Endothelial cell of umbilical vein (primary cell): ENCODE data around the gene VSIR. TPM values are rescaled to one million over a fixed set of nuclear protein-coding genes. Genes with fewer than 3 reads are reported as not detected.

Experiments used
- BruUV-seq: library from RNA; stranded (reverse); fragments of 400-500 nt; replicated peaks from 2 replicates; lab custom pipeline; 2021; lab: Mats Ljungman, UMichigan
- CTCF ChIA-PET: fragments of 300-600, 350-600 bp; sonication (Branson Sonifier 250); formaldehyde crosslinking; loops from one replicate; lab custom pipeline; 2021; ENCODE audit warnings: antibody characterized with exemption, inconsistent platforms; lab: Charles Lee
- POLR2A ChIA-PET: fragments of 300-600, 350-600 bp; sonication (Branson Sonifier 250); formaldehyde crosslinking; loops from one replicate; lab custom pipeline; 2021; ENCODE audit warnings: antibody characterized with exemption, inconsistent platforms; lab: Charles Lee
- DNase-seq: peaks from one replicate; pipeline ENCODE4 v3.0.0-alpha.2; 2011; ENCODE audit warnings: low read depth, low spot score
- FAIRE-seq: peaks from 2 replicates; lab custom pipeline; 2011; peaks lifted over from hg19 to GRCh38; lab: Jason Lieb, UNC
- H2AFZ ChIP-seq: 2 replicates; pipeline ENCODE4 v1.6.0; 2012; ENCODE audit warnings: low read depth, low read length, control low read depth, inconsistent platforms
- H3K27ac ChIP-seq: 2 replicates; pipeline ENCODE4 v1.5.1; 2011; ENCODE audit warnings: low read depth, mild to moderate bottlenecking, control low read depth, low read length, moderate library complexity; ENCODE audit not compliant: insufficient read depth
- H3K27me3 ChIP-seq, 2 experiments: 2 replicates each; pipeline versions ENCODE4 v1.6.0 to v1.6.1; 2011; ENCODE audit warnings: low read length in 2 of 2, mixed read lengths in 1 of 2; ENCODE audit not compliant: control insufficient read depth in 2 of 2, insufficient read depth in 2 of 2
- H3K36me3 ChIP-seq, 2 experiments: 2 replicates in 1 of 2; 3 replicates in 1 of 2; pipeline ENCODE4 v1.5.1; 2011; ENCODE audit warnings: low read length in 2 of 2, mild to moderate bottlenecking in 1 of 2, moderate library complexity in 1 of 2; ENCODE audit not compliant: control insufficient read depth in 2 of 2, insufficient read depth in 2 of 2; ENCODE audit errors: extremely low read depth in 1 of 2
- H3K4me1 ChIP-seq: 3 replicates; pipeline ENCODE4 v1.5.1; 2011; ENCODE audit warnings: mild to moderate bottlenecking, low read length; ENCODE audit not compliant: control insufficient read depth, insufficient read depth; ENCODE audit errors: extremely low read depth
- H3K4me2 ChIP-seq: 2 replicates; pipeline ENCODE4 v1.6.1; 2011; ENCODE audit warnings: low read length, control low read depth, mixed read lengths; ENCODE audit not compliant: insufficient read depth
- H3K4me3 ChIP-seq, 3 experiments: fragments of 200-600 bp in 1 of 3; sonication (generic), shearing (Covaris generic) in 1 of 3; replicated peaks in 1 of 3; 2 replicates each; pipeline ENCODE4 v1.5.1; 2011 to 2016; ENCODE audit warnings: control low read depth in 3 of 3, low read length in 3 of 3, mild to moderate bottlenecking in 2 of 3, inconsistent platforms in 1 of 3, low read depth in 1 of 3, moderate library complexity in 1 of 3; ENCODE audit not compliant: insufficient read depth in 1 of 3
- H3K79me2 ChIP-seq: 2 replicates; pipeline ENCODE4 v1.6.0; 2012; ENCODE audit warnings: low read length, inconsistent platforms; ENCODE audit not compliant: control insufficient read depth, insufficient read depth
- H3K9ac ChIP-seq: replicated peaks from 2 replicates; pipeline ENCODE3; 2011; ENCODE audit warnings: low read length, control low read depth; ENCODE audit not compliant: insufficient read depth; ENCODE audit errors: extremely low read depth
- H3K9me1 ChIP-seq: replicated peaks from 3 replicates; pipeline ENCODE4 v1.6.0; 2011; ENCODE audit warnings: mild to moderate bottlenecking, low read length; ENCODE audit not compliant: control insufficient read depth, insufficient read depth; ENCODE audit errors: extremely low read depth
- H3K9me3 ChIP-seq: replicated peaks from 2 replicates; pipeline ENCODE4 v1.5.1; 2012; ENCODE audit warnings: low read length, inconsistent platforms; ENCODE audit not compliant: control insufficient read depth, insufficient read depth
- H4K20me1 ChIP-seq: replicated peaks from 2 replicates; pipeline ENCODE3; 2011; ENCODE audit warnings: mild to moderate bottlenecking, low read length; ENCODE audit not compliant: control insufficient read depth, insufficient read depth; ENCODE audit errors: extremely low read depth
- CTCF ChIP-seq, 2 donors: IDR thresholded peaks; 1 replicate in 1 of 2; 2 replicates in 1 of 2; pipeline ENCODE4 v1.5.1; 2011; ENCODE audit warnings: low read length in 2 of 2, mild to moderate bottlenecking in 2 of 2, moderate library complexity in 2 of 2, control low read depth in 1 of 2, inconsistent platforms in 1 of 2, low read depth in 1 of 2; ENCODE audit not compliant: insufficient read depth in 1 of 2; ENCODE audit errors: extremely low read depth in 1 of 2
- EZH2 ChIP-seq: IDR thresholded peaks from 2 replicates; pipeline ENCODE4 v1.6.1; 2012; ENCODE audit warnings: borderline replicate concordance, low read depth, mild to moderate bottlenecking, moderate library complexity, low read length, inconsistent platforms; ENCODE audit not compliant: severe bottlenecking
- FOS ChIP-seq: IDR thresholded peaks from 2 replicates; pipeline ENCODE4 v1.6.1; 2011; ENCODE audit warnings: mild to moderate bottlenecking, low read length, moderate library complexity, borderline replicate concordance; ENCODE audit not compliant: insufficient read depth
- GATA2 ChIP-seq: IDR thresholded peaks from 2 replicates; pipeline ENCODE4 v1.7.0; 2011; ENCODE audit warnings: low read depth, mild to moderate bottlenecking, moderate library complexity, mixed read lengths, low read length; ENCODE audit not compliant: insufficient read length, insufficient read depth
- JUN ChIP-seq: IDR thresholded peaks from 2 replicates; pipeline ENCODE4 v1.6.1; 2011; ENCODE audit warnings: borderline replicate concordance, low read depth; ENCODE audit not compliant: insufficient read length, insufficient read depth
- MAX ChIP-seq: IDR thresholded peaks from 2 replicates; pipeline ENCODE4 v1.6.1; 2011; ENCODE audit not compliant: insufficient read depth, insufficient read length
- POLR2AphosphoS5 ChIP-seq: IDR thresholded peaks from 2 replicates; pipeline ENCODE4 v1.6.1; 2012; ENCODE audit warnings: low read depth, mild to moderate bottlenecking, control low read depth, low read length, moderate library complexity; ENCODE audit not compliant: insufficient read depth
- dilution Hi-C: fragments of 300-500 bp; cut with MboI; formaldehyde crosslinking; loops from one replicate; pipeline ENCODE4 v1.15.0; 2019; ENCODE audit warnings: low sequenced_read_pairs; ENCODE audit not compliant: extremely low pct_ligation_motif_present
- intact Hi-C: fragments of 100-400 bp; cut with micrococcal nuclease; formaldehyde crosslinking; loops from one replicate; pipeline ENCODE4 v1.10.0; 2022
- polyA plus RNA-seq, 4 experiments: library from polyadenylated mRNA; depleted of rRNA in 3 of 4; stranded (reverse) in 3 of 4; unstranded in 1 of 4; fragments of >200 nt; gene quantifications; 2 replicates each; pipeline versions ENCODE4 v1.2.1 to v1.2.3, GENCODE V29; 2011 to 2012; ENCODE audit warnings: missing spikeins in 1 of 4
- total RNA-seq: library from RNA; stranded (reverse); gene quantifications from 2 replicates; pipeline ENCODE4 v1.2.3, GENCODE V29; 2021

Gene VSIR
- total and polyA plus RNA-seq, 2 donors (not counting 3 experiments of a cell fraction or from before 2014, with no cell fraction given) = 4.9 to 6.3 TPM

GRCh38 chr10:71753091-71753959 lies 20.0 kb downstream of the VSIR start:
- Histone ChIP-seq H3K9ac (no peak overlapping the region), H2AFZ (no peak overlapping the region), H3K4me2 (no peak overlapping the region), H3K4me3 (no peak overlapping the region), H3K9me3 (no peaks in the 10 kb centered on the region), H3K79me2 (no peaks in the 10 kb centered on the region), H4K20me1 (no peaks in the 10 kb centered on the region), H3K27me3 (peaks cover 6 to 9% of the 10 kb centered on the region in 2 experiments), H3K4me1 (peaks cover 9% of the 10 kb centered on the region), H3K36me3 (no peaks in the 10 kb centered on the region), H3K27ac (no peak overlapping the region), H3K9me1 (no peaks in the 10 kb centered on the region)
- DNase-seq (no peak), FAIRE-seq (no peak)
- ChIA-PET POLR2A (no interaction called here), CTCF (interaction anchor here (1.1 to 1.7 kb wide), 4 partner anchors 10 to 57 kb away, joined by 4 to 7 read pairs (median 5); no protein-coding TSS in a partner anchor)
- no peak for TF ChIP-seq GATA2
- TF ChIP-seq CTCF (IDR thresholded peaks at IDR 0.05; ENCODE audit: extremely low read depth in 1 of 2, insufficient read depth in 1 of 2, low read depth in 1 of 2, low read length in 2 of 2) = no peak
- TF ChIP-seq FOS = no peak
- TF ChIP-seq MAX = no peak
- no peak for TF ChIP-seq EZH2
- TF ChIP-seq POLR2AphosphoS5 = no peak
- TF ChIP-seq JUN = no peak
- dilution Hi-C loops = no loop called here
- intact Hi-C loops = no loop called here
- BruUV-seq = no TSS peak
